VCaP (cell line): ENCODE measurements around the gene IFTAP.

ENCODE experiments used
- H3K27ac ChIP-seq: fragments of 450-650 bp; 2 replicates; pipeline ENCODE4 v1.5.1; 2017
- CTCF ChIP-seq: fragments of 450-650 bp; conservative IDR thresholded peaks from 2 replicates; pipeline ENCODE4 v1.5.1; 2017; ENCODE audit warnings: mild to moderate bottlenecking, moderate library complexity

Gene IFTAP

GRCh38 chr11:36700246-36700645, 105.9 kb downstream of the IFTAP start:
- TF ChIP-seq CTCF: no peak
- no peak overlapping the region for H3K27ac ChIP-seq

DNA sequence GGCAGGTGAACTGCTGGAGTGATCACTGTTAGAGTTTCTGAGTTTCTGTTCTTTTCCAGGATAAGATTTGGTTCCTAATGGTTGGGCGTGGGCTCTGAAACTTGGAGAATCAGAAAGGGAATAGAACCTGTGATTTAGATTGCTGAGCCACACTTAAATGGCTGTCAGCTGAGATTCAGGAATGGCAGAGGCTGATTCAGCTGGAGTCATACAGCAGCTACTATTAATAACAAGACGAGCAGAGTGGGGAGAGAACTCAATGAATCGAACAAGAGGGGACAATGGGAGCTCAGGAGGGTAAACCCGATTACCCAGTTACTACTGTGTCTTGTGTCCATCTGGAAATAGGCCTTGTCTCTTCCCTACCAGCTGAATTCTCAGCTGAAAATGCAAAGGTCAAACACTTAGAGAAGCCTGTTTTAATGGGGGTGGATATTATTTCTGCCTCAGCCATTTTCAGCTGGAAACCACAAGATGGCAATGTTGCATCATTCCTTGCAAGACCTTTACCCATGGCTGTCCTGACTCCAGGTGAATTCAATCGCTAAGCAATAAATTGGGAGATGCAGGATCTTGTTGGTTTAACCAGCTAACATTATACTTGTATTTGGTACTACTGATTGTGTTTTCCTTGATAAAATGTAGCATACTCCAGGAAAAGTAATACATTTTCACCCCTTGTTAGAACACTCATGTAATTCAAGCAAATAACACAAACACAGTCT, 108.2 kb downstream of the IFTAP start:
- H3K27ac ChIP-seq: no peak overlapping the region
- TF ChIP-seq CTCF: peak; percentile 93

- TF ChIP-seq CTCF: no peak
- no peak overlapping the region for H3K27ac ChIP-seq
Measured at GRCh38 chr11:36703055-36703404, 108.7 kb downstream of the IFTAP start.
